Head of caudate nucleus (tissue), 42 donors: ENCODE measurements around the gene CEACAM7.
A peak's percentile ranks its signal among the peaks of the same experiment; 100 is the strongest.
"Not testable (repeated sequence)": the region's sequence is repeated elsewhere in the genome, so short reads cannot be mapped to it uniquely, and the experiment has no call there.

Experiments used
- DNase-seq, 42 donors: peaks; one replicate each; pipeline versions ENCODE4 v3.0.0 to v3.0.0-alpha.2; 2020 to 2021; ENCODE audit warnings: mixed read lengths in 7 of 42
- intact Hi-C: fragments of 100-400 bp; cut with DNase I; formaldehyde crosslinking; loops from one replicate; pipeline ENCODE4 v1.15.0; 2022

Gene CEACAM7

GRCh38 chr19:41671486-41671885 is 16.6 kb downstream of the CEACAM7 start:
- intact Hi-C loops, result no loop called here
- no peak for DNase-seq

DNA sequence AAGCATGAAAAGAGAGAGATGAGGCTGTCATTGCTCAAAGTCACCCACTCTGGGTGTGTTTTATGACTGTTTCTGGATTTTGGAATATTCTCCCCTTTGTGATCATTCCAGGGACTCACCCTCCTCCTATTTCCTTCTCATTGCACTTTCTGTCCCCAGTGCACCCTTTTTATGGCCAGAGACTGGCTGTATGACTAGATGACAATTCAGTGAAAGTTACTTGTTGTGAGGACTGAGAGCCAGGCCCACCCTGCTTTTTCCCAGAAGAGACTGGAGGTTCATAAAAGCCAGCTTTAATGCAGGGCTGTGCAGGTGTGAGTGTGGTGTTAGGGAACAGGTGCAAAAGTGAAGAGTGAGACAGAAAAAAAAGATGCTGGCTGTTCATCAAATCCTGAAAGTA is 17.3 kb downstream of the CEACAM7 start:
- no peak for DNase-seq
- intact Hi-C loops, result no loop called here

- intact Hi-C loops, result no loop called here
- no peak for DNase-seq
Measured at GRCh38 chr19:41668315-41668714, 19.8 kb downstream of the CEACAM7 start.

DNA sequence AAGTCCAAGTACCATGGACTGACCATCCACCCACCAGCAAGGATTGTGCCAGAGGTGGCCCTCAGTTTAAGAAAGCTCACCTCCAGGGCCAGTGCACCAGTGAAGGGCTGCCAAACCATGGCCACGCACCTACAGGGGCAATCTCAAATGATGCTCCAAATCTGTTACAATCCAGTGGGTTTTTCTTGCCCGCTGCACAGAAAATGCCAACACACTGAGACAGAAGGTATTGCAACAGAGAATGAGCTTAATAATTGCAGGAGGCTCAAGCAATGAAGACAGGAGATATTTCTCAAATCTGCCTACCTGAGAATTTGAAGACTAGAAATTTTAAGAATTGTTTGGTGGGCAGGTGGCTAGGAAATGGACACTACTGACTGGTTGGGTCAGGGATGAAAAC is 22.0 kb downstream of the CEACAM7 start:
- DNase-seq, result no peak
- intact Hi-C loops, result no loop called here

GRCh38 chr19:41657157-41657556 is 30.9 kb downstream of the CEACAM7 start:
- DNase-seq, result no peak
- intact Hi-C loops, result no loop called here

- intact Hi-C loops, DNase-seq: not testable (repeated sequence)
Measured at GRCh38 chr19:41656756-41657155, 31.3 kb downstream of the CEACAM7 start.

GRCh38 chr19:41652250-41652649 is 35.8 kb downstream of the CEACAM7 start:
- intact Hi-C loops, result no loop called here

GRCh38 chr19:41649827-41650226 is 38.2 kb downstream of the CEACAM7 start:
- no peak for DNase-seq
- intact Hi-C loops, result no loop called here

More at GRCh38 chr19:41652250-41652649, 35.8 kb downstream of the CEACAM7 start:
- no peak for DNase-seq

- intact Hi-C loops, result no loop called here
- DNase-seq, result peak in 14 of 42 donors; percentile 2 to 50 (median 20)
Measured at GRCh38 chr19:41646589-41647204, 41.4 kb downstream of the CEACAM7 start.

GRCh38 chr19:41641879-41642485 is 46.1 kb downstream of the CEACAM7 start:
- peak; percentile 30 to 91 (median 77) for DNase-seq
- intact Hi-C loops, result no loop called here

- intact Hi-C loops, result no loop called here
- DNase-seq, result peak in 1 of 42 donors; percentile 22
Measured at GRCh38 chr19:41638641-41639081, 49.4 kb downstream of the CEACAM7 start.

DNA sequence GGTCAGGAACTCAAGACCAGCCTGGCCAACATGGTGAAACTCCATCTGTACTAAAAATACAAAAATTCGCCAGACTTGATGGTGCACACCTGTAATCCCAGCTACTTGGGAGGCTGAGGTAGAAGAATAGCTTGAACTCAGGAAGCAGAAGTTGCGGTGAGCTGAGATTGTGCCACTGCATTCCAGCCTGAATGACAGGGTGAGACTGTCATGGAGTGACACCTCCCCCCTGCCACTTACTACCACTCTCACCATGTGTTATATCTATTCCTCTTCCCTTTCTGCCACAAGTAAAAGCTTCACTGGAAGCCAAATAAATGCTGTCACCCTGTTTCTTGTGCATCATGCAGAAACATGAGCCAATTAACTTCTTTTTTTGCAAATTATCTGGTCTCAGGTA is 50.6 kb downstream of the CEACAM7 start:
- intact Hi-C loops, result no loop called here

GRCh38 chr19:41627966-41628675 is 59.9 kb downstream of the CEACAM7 start:
- intact Hi-C loops, result no loop called here

More for the DNA sequence above, 50.6 kb downstream of the CEACAM7 start:
- no peak for DNase-seq

GRCh38 chr19:41626877-41627276 is 61.2 kb downstream of the CEACAM7 start, which contains the start of gene CEACAM4:
TSS of gene CEACAM4 (minus strand) at chr19:41627074. CDS start at chr19:41626963, 111 bp downstream.
- intact Hi-C loops, result no loop called here
- DNase-seq, result peak in 21 of 42 donors; percentile 4 to 48 (median 27)

More at GRCh38 chr19:41627966-41628675, 59.9 kb downstream of the CEACAM7 start:
- DNase-seq, result peak in 1 of 42 donors; percentile 17

DNA sequence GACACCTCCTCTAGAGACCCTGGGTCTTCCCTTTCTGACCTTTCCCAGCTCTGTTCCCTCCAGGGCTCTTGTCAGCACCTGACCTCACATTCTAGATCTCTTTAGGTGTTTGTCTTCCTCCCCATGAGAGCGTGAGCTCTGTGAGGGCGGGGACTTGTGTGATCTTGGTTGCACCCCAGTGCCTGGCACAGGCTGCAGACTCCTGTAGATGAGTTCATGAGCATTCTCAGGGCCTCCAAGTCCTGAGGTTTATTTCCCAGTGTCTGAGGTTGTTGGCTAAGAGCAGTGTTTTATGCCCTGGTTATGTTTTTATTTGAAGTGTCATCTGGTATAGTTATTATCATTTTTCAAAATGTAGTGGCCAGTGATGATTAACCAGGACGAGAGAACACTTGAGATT is 61.8 kb downstream of the CEACAM7 start:
- intact Hi-C loops, result no loop called here

GRCh38 chr19:41624937-41625336 is 63.1 kb downstream of the CEACAM7 start:
- DNase-seq, result no peak
- intact Hi-C loops, result no loop called here

More for the DNA sequence above, 61.8 kb downstream of the CEACAM7 start:
- DNase-seq, result no peak

DNA sequence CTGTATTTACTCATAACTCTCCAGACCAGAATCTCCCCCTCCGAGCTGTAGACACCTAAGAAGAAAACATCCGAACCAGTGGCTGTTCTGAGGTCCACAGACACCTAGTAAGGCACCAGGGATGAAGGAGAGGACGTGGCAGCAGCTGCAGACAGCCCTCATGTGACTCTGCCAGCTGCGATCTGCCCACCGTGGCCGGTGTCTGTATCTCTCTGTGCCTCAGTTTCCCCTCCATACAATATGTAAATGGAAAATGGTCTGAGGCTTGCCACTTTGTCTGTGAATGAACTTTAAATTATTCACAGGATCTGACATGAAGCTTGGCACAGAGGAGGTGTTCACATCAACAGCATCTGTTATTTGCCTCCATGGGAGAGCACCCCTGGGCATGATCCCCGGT is 63.6 kb downstream of the CEACAM7 start:
- intact Hi-C loops, result no loop called here
- DNase-seq, result no peak

DNA sequence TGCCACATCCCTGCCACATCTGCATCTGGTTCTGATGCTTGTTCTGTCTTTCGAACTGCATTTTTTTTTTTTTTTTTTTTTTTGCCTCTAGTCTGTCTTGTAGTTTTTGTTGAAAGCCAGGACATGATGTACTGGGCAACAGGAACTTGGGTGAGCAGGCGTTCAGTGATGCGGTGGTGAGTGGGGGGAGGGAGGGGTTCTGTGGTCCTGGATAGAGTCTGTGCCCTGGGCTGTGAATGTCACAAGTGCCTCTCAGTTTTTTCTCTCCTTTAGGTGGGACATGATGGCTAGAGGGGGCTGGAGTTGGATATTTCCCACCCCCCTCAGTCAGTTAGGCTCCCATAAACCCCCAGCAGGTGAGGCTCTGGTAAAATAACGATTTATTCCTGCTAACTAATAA is 64.7 kb downstream of the CEACAM7 start:
- intact Hi-C loops, result no loop called here
- DNase-seq, result no peak
